ENCODE results near the gene NT5DC1. TPM values are rescaled to one million over a fixed set of nuclear protein-coding genes. Genes with fewer than 3 reads are reported as not detected.

NT5DC1 gene
- total RNA-seq, 2 experiments from 2014 or later: 39.4 to 42.4 TPM

DNA sequence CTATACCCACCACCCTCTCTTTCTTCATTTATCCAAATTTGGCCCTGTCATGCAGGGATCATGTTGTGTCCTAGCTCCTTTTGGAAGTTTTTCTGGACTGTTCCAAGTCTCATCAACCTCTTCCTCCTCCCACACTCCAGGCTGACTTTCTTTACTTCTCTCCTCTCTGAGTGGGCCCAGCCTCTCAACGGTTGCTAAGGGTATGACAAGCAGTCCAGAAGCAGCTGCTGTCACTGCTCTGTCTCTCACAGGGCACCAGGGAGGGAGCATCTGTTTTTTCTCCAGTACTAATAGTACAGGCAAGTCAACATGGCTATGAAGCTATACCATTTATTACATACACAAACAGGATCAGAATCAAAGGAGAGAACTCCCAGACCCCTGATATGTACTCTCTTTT lies 8.2 kb downstream of the NT5DC1 start:
- Mint-ChIP-seq H3K4me1 (peaks cover 28% of the 10 kb centered on the region), H3K9me3 (ENCODE audit: low read depth) (no peaks in the 10 kb centered on the region), H3K27me3 (no peaks in the 10 kb centered on the region), H3K36me3 (ENCODE audit: low read depth) (peaks cover 38% of the 10 kb centered on the region), H3K27ac (no peak overlapping the region), H3K4me3 (no peak overlapping the region)
- ChIA-PET POLR2A (no interaction called here), CTCF (interaction anchor here (0.8 to 1.3 kb wide), 3 partner anchors 9 to 16 kb away, joined by 3 to 5 read pairs (median 3); no protein-coding TSS in a partner anchor)
- no peak for ATAC-seq
- no peak for DNase-seq
- intact Hi-C loops (cut with DNase I, micrococcal nuclease): no loop called here

- Mint-ChIP-seq H3K4me3 (no peak overlapping the region), H3K27me3 (no peaks in the 10 kb centered on the region), H3K36me3 (ENCODE audit: low read depth) (peaks cover 42% of the 10 kb centered on the region), H3K4me1 (no peaks in the 10 kb centered on the region), H3K9me3 (ENCODE audit: low read depth) (no peaks in the 10 kb centered on the region), H3K27ac (no peak overlapping the region)
- CTCF ChIA-PET: interaction anchor here (0.5 to 3.3 kb wide), 7 partner anchors 9 to 152 kb away, joined by 3 to 21 read pairs (median 4); partner anchors contain the start of genes COL10A1 and NT5DC1
- DNase-seq (peak; percentile 65), ATAC-seq (peak; percentile 78)
- POLR2A ChIA-PET: no interaction called here
- intact Hi-C loops (cut with DNase I, micrococcal nuclease): no loop called here
Observed at GRCh38 chr6:116111552-116112528, 11.2 kb downstream of the NT5DC1 start.

GRCh38 chr6:116113386-116113785 lies 12.7 kb downstream of the NT5DC1 start:
- Mint-ChIP-seq H3K4me3 (no peak overlapping the region), H3K9me3 (ENCODE audit: low read depth) (no peaks in the 10 kb centered on the region), H3K36me3 (ENCODE audit: low read depth) (peaks cover 40% of the 10 kb centered on the region), H3K4me1 (no peaks in the 10 kb centered on the region), H3K27me3 (no peaks in the 10 kb centered on the region), H3K27ac (no peak overlapping the region)
- DNase-seq: no peak
- CTCF ChIA-PET: interaction anchor here (0.6 to 3.3 kb wide), 8 partner anchors 10 to 1010 kb away, joined by 3 to 21 read pairs (median 4); partner anchors contain the start of gene COL10A1
- POLR2A ChIA-PET: interaction anchor here (0.6 kb wide), 1 partner anchor 409 kb away, joined by 4 read pairs; no protein-coding TSS in a partner anchor
- intact Hi-C loops (cut with DNase I, micrococcal nuclease): no loop called here
- no peak for ATAC-seq

GRCh38 chr6:116115781-116116180 lies 15.1 kb downstream of the NT5DC1 start:
- CTCF ChIA-PET: interaction anchor here (1.6 kb wide), 1 partner anchor 9 kb away, joined by 3 read pairs; no protein-coding TSS in a partner anchor
- H3K4me1 Mint-ChIP-seq: no peaks in the 10 kb centered on the region
- peaks cover 33% of the 10 kb centered on the region for H3K36me3 Mint-ChIP-seq (ENCODE audit: low read depth)
- H3K27ac Mint-ChIP-seq: no peak overlapping the region
- POLR2A ChIA-PET: no interaction called here
- intact Hi-C loops (cut with DNase I, micrococcal nuclease): no loop called here
- no peak for DNase-seq
- no peak for ATAC-seq
- no peaks in the 10 kb centered on the region for H3K9me3 Mint-ChIP-seq (ENCODE audit: low read depth)
- H3K4me3 Mint-ChIP-seq: no peak overlapping the region
- no peaks in the 10 kb centered on the region for H3K27me3 Mint-ChIP-seq

GRCh38 chr6:116118608-116119007 lies 18.0 kb downstream of the NT5DC1 start:
- no peak overlapping the region for H3K27ac Mint-ChIP-seq
- no peaks in the 10 kb centered on the region for H3K27me3 Mint-ChIP-seq
- ATAC-seq (peak; percentile 51), DNase-seq (no peak)
- no peaks in the 10 kb centered on the region for H3K4me1 Mint-ChIP-seq
- peaks cover 23% of the 10 kb centered on the region for H3K36me3 Mint-ChIP-seq (ENCODE audit: low read depth)
- no peak overlapping the region for H3K4me3 Mint-ChIP-seq
- ChIA-PET CTCF (interaction anchor here (0.8 to 1.4 kb wide), 2 partner anchors 10 to 31 kb away, joined by 3 to 5 read pairs; no protein-coding TSS in a partner anchor), POLR2A (no interaction called here)
- H3K9me3 Mint-ChIP-seq (ENCODE audit: low read depth): no peaks in the 10 kb centered on the region
- intact Hi-C loops (cut with DNase I, micrococcal nuclease): no loop called here

DNA sequence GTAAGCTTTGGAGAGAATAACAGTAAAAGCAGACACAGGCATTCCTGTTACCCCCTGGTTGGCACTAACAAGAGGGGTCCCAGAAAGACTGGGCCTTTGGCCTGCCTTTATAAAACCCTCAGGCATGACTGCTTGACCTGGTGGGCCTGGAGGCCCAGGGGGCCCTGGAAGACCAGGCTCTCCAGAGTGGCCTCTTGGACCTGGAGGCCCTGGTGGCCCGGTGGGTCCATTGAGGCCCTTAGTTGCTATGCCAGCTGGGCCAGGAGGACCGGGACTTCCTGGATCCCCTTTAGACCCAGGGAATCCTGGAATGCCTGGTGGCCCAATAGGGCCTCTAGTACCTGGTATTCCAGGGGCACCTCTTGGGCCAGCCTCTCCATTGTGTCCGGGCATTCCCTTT lies 19.8 kb downstream of the NT5DC1 start:
- ChIA-PET POLR2A (no interaction called here), CTCF (interaction anchor here (5.8 kb wide), 1 partner anchor 9 kb away, joined by 21 read pairs; no protein-coding TSS in a partner anchor)
- intact Hi-C loops (cut with DNase I, micrococcal nuclease): no loop called here
- no peaks in the 10 kb centered on the region for H3K4me1 Mint-ChIP-seq
- H3K4me3 Mint-ChIP-seq: no peak overlapping the region
- H3K9me3 Mint-ChIP-seq (ENCODE audit: low read depth): no peaks in the 10 kb centered on the region
- no peaks in the 10 kb centered on the region for H3K27me3 Mint-ChIP-seq
- no peak for DNase-seq
- peaks cover 16% of the 10 kb centered on the region for H3K36me3 Mint-ChIP-seq (ENCODE audit: low read depth)
- ATAC-seq: no peak
- H3K27ac Mint-ChIP-seq: no peak overlapping the region

DNA sequence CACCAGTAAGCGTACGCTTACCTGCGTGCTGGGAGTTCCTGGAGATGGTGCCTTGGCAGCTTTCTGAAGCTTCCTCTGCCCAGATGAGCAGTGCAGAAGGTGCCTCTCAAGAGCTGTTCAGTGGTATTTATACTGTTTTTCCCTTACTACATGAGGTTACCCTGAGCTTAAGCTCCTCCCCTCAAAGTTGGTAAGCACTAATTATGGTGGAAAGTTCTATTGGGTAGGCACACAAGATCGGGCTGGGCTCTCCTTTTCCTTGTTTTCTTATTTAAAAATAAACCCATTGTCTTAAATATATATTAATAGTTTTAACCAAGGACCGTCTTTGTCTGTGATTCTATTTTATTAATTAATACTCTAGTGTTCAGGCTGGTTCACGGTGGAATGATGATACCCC lies 25.4 kb downstream of the NT5DC1 start, which contains the start of gene COL10A1:
Gene COL10A1 (minus strand): TSS at position 101 of the 400 bp plus-strand sequence. CDS start 640 bp downstream, outside the sequence.
- DNase-seq: no peak
- intact Hi-C loops (cut with DNase I, micrococcal nuclease): no loop called here

GRCh38 chr6:116127771-116128493 lies 27.3 kb downstream of the NT5DC1 start:
- peaks cover 6% of the 10 kb centered on the region for H3K36me3 Mint-ChIP-seq (ENCODE audit: low read depth)
- no peak overlapping the region for H3K27ac Mint-ChIP-seq
- H3K4me1 Mint-ChIP-seq: no peaks in the 10 kb centered on the region
- no peak overlapping the region for H3K4me3 Mint-ChIP-seq
- no peak for ATAC-seq
- DNase-seq: no peak
- intact Hi-C loops (cut with DNase I, micrococcal nuclease): no loop called here
- H3K27me3 Mint-ChIP-seq: no peaks in the 10 kb centered on the region
- no peaks in the 10 kb centered on the region for H3K9me3 Mint-ChIP-seq (ENCODE audit: low read depth)
- POLR2A ChIA-PET: no interaction called here
- CTCF ChIA-PET: interaction anchor here (0.8 to 1.2 kb wide), 2 partner anchors 11 to 18 kb away, joined by 3 read pairs; no protein-coding TSS in a partner anchor

More for the DNA sequence above, 25.4 kb downstream of the NT5DC1 start, which contains the start of gene COL10A1:
- ChIA-PET POLR2A (no interaction called here), CTCF (interaction anchor here (0.8 to 5.8 kb wide), 2 partner anchors 9 to 14 kb away, joined by 3 to 21 read pairs; no protein-coding TSS in a partner anchor)
- Mint-ChIP-seq H3K9me3 (ENCODE audit: low read depth) (no peaks in the 10 kb centered on the region), H3K36me3 (ENCODE audit: low read depth) (peaks cover 7% of the 10 kb centered on the region), H3K4me1 (no peaks in the 10 kb centered on the region), H3K27me3 (no peaks in the 10 kb centered on the region), H3K27ac (no peak within 1 kb of the TSS), H3K4me3 (no peak within 1 kb of the TSS)
- no peak for ATAC-seq

- ChIA-PET CTCF (no interaction called here), POLR2A (interaction anchor here (0.6 kb wide), 1 partner anchor 27 kb away, joined by 8 read pairs; no protein-coding TSS in a partner anchor)
- no peak for ATAC-seq
- no peak overlapping the region for H3K4me3 Mint-ChIP-seq
- peaks cover 10% of the 10 kb centered on the region for H3K4me1 Mint-ChIP-seq
- intact Hi-C loops (cut with DNase I, micrococcal nuclease): no loop called here
- no peaks in the 10 kb centered on the region for H3K27me3 Mint-ChIP-seq
- DNase-seq: no peak
- peaks cover 5% of the 10 kb centered on the region for H3K36me3 Mint-ChIP-seq (ENCODE audit: low read depth)
- no peaks in the 10 kb centered on the region for H3K9me3 Mint-ChIP-seq (ENCODE audit: low read depth)
- H3K27ac Mint-ChIP-seq: no peak overlapping the region
Observed at GRCh38 chr6:116133453-116133852, 32.8 kb downstream of the NT5DC1 start.

GRCh38 chr6:116136373-116136772 lies 35.7 kb downstream of the NT5DC1 start:
- no peaks in the 10 kb centered on the region for H3K27me3 Mint-ChIP-seq
- H3K4me1 Mint-ChIP-seq: peaks cover 10% of the 10 kb centered on the region
- no peaks in the 10 kb centered on the region for H3K9me3 Mint-ChIP-seq (ENCODE audit: low read depth)
- CTCF ChIA-PET: interaction anchor here (0.5 to 1.7 kb wide), 3 partner anchors 10 to 133 kb away, joined by 3 to 4 read pairs (median 3); partner anchors contain the start of gene COL10A1
- no peak overlapping the region for H3K27ac Mint-ChIP-seq
- ATAC-seq: peak; percentile 33
- POLR2A ChIA-PET: interaction anchor here (0.6 kb wide), 1 partner anchor 310 kb away, joined by 5 read pairs; no protein-coding TSS in a partner anchor
- H3K36me3 Mint-ChIP-seq (ENCODE audit: low read depth): peaks cover 3% of the 10 kb centered on the region
- intact Hi-C loops (cut with DNase I, micrococcal nuclease): no loop called here
- no peak for DNase-seq
- H3K4me3 Mint-ChIP-seq: no peak overlapping the region

GRCh38 chr6:116136933-116137340 lies 36.3 kb downstream of the NT5DC1 start:
- Mint-ChIP-seq H3K36me3 (ENCODE audit: low read depth) (peaks cover 3% of the 10 kb centered on the region), H3K9me3 (ENCODE audit: low read depth) (no peaks in the 10 kb centered on the region), H3K4me1 (peaks cover 10% of the 10 kb centered on the region), H3K27ac (no peak overlapping the region), H3K27me3 (no peaks in the 10 kb centered on the region), H3K4me3 (no peak overlapping the region)
- DNase-seq: peak; percentile 35
- ChIA-PET CTCF (no interaction called here), POLR2A (interaction anchor here (0.6 kb wide), 1 partner anchor 310 kb away, joined by 5 read pairs; no protein-coding TSS in a partner anchor)
- intact Hi-C loops (cut with DNase I, micrococcal nuclease): no loop called here
- peak; percentile 60 for ATAC-seq

Data from activated CD4-positive, alpha-beta T cell treated with anti-CD3 and anti-CD28 coated beads for 36 hours (primary cell).